MM.1S (cell line): ENCODE results near the gene AHRR.
"Not testable (repeated sequence)": the region's sequence is repeated elsewhere in the genome, so short reads cannot be mapped to it uniquely, and the experiment has no call there.

ENCODE experiments used
- DNase-seq: peaks from one replicate; pipeline ENCODE4 v3.0.0-alpha.2; 2015
- H2AFZ ChIP-seq: fragments of 300-600 bp; sonication (generic); 2 replicates; pipeline ENCODE4 v1.6.0; 2016; ENCODE audit warnings: antibody characterized with exemption, low read length
- H3F3A ChIP-seq: fragments of 300-600 bp; sonication (generic); 2 replicates; pipeline ENCODE4 v1.6.1; 2016; ENCODE audit warnings: mild to moderate bottlenecking, antibody characterized with exemption, low read length, moderate library complexity, mixed read lengths; ENCODE audit not compliant: insufficient read depth
- H3K27ac ChIP-seq: fragments of 300-600 bp; sonication (generic); 2 replicates; pipeline ENCODE4 v1.5.1; 2016; ENCODE audit warnings: mild to moderate bottlenecking, low read length
- H3K27me3 ChIP-seq: fragments of 300-600 bp; sonication (generic); replicated peaks from 2 replicates; pipeline ENCODE4 v1.6.0; 2016; ENCODE audit warnings: low read length; ENCODE audit not compliant: insufficient read depth
- H3K36me3 ChIP-seq: fragments of 300-600 bp; sonication (generic); replicated peaks from 2 replicates; pipeline ENCODE4 v1.6.1; 2016; ENCODE audit warnings: mild to moderate bottlenecking, low read length, mixed read lengths; ENCODE audit not compliant: insufficient read depth
- H3K4me1 ChIP-seq: fragments of 300-600 bp; sonication (generic); 2 replicates; pipeline ENCODE4 v1.6.1; 2016; ENCODE audit warnings: low read length, mixed read lengths
- H3K4me2 ChIP-seq: fragments of 300-600 bp; sonication (generic); 2 replicates; pipeline ENCODE4 v1.6.0; 2016; ENCODE audit warnings: low read depth, low read length
- H3K4me3 ChIP-seq: fragments of 300-600 bp; sonication (generic); 2 replicates; pipeline ENCODE4 v1.5.1; 2016; ENCODE audit warnings: low read length, mixed read lengths
- H3K79me2 ChIP-seq: fragments of 300-600 bp; sonication (generic); 2 replicates; pipeline ENCODE4 v1.6.1; 2016; ENCODE audit warnings: mixed run types, low read length, mixed read lengths
- H3K9ac ChIP-seq: fragments of 300-600 bp; sonication (generic); 2 replicates; pipeline ENCODE4 v1.6.1; 2016; ENCODE audit warnings: low read length, mixed read lengths
- H3K9me2 ChIP-seq: fragments of 300-600 bp; sonication (generic); replicated peaks from 2 replicates; pipeline ENCODE4 v1.6.1; 2016; ENCODE audit warnings: mild to moderate bottlenecking, low read length, mixed read lengths; ENCODE audit not compliant: insufficient read depth
- H3K9me3 ChIP-seq: fragments of 300-600 bp; sonication (generic); replicated peaks from 2 replicates; pipeline ENCODE4 v1.6.1; 2016; ENCODE audit warnings: mild to moderate bottlenecking, low read length, mixed read lengths; ENCODE audit not compliant: insufficient read depth
- H4K20me1 ChIP-seq: fragments of 300-600 bp; sonication (generic); 2 replicates; pipeline ENCODE4 v1.6.1; 2016; ENCODE audit warnings: mild to moderate bottlenecking, low read length, moderate library complexity, mixed read lengths; ENCODE audit not compliant: insufficient read depth
- EZH2 ChIP-seq: fragments of 300-600 bp; sonication (generic); optimal IDR thresholded peaks from 2 replicates; pipeline ENCODE3; 2017; ENCODE audit warnings: low read depth, mild to moderate bottlenecking, antibody characterized with exemption, low read length, mixed read lengths
- EZH2phosphoT487 ChIP-seq: fragments of 300-600 bp; sonication (generic); IDR thresholded peaks from 2 replicates; pipeline ENCODE4 v1.6.1; 2018; ENCODE audit warnings: antibody characterized with exemption, low read length
- TF ChIP-seq, protein P1 (sequence below): fragments of 300-600 bp; sonication (generic); IDR thresholded peaks from 2 replicates; pipeline ENCODE4 v1.5.1; 2016; ENCODE audit warnings: antibody characterized with exemption, low read length, mixed read lengths

The AHRR gene

DNA sequence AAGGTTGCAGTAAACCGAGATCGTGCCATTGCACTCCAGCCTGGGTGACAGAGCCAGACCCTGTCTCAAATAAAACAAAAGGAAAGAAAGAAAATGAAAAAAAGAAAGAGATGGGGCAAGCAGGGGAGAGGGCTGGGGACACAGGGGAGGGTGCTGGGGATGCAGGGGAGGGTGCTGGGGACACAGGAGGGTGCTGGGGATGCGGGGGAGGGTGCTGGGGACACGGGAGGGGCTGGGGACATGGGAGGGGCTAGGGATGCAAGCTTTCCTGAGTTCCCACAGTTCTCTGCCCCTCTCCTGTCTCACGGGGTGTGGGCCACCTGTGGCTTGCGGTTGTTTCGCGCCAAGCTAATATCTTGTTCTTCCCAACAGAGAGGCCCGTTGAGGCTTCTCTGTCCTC, 42.9 kb upstream of the AHRR start:
- Histone ChIP-seq H3K36me3 (no peaks in the 10 kb centered on the region; the same call in 1 of the 2 replicates), H3K9ac (no peak overlapping the region), H4K20me1 (no peaks in the 10 kb centered on the region; the same call in 1 of the 2 replicates), H3K9me2 (no peaks in the 10 kb centered on the region), H3K9me3 (no peaks in the 10 kb centered on the region), H3K4me1 (no peaks in the 10 kb centered on the region), H3F3A (no peaks in the 10 kb centered on the region), H3K27me3 (no peaks in the 10 kb centered on the region), H3K4me2 (no peak overlapping the region), H2AFZ (no peak overlapping the region), H3K27ac (no peak overlapping the region), H3K4me3 (no peak overlapping the region), H3K79me2 (peaks cover 78% of the 10 kb centered on the region)
- TF ChIP-seq EZH2 (no peak), EZH2phosphoT487 (no peak)
- no peak for DNase-seq

DNA sequence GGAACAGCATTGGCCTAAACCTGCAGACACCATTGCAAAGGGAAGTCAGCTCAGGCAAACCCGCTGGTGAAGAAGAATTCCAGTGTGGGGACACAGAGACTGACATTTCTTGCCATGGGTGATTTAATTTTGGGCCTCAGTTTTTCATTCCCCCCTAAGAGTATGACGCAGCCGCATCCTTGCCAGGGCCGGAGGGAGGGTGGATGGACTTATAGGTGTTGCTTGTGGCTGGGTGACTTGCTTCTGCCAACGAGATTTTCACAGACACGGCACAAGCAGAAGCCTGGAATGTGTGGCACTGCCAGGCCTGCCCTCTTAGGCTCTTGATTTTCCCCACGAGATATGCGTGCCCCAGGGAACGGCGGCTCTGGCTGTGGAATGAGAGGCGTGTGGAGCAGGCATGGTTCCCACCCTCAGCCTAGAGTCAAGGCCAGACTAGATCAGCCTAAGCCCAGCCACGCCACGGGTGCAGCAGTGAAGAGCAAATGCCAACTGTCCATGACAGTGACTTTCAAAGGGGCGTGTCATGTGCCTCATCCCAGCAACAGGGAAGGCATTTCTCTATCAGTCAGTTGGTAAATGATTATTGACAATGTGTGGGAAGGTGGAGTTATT, 42.4 kb upstream of the AHRR start:
- not testable (repeated sequence) for H3K9me2 ChIP-seq, H3K36me3 ChIP-seq, H2AFZ ChIP-seq, H3K9me3 ChIP-seq, H4K20me1 ChIP-seq, H3K4me2 ChIP-seq, H3K27me3 ChIP-seq, H3F3A ChIP-seq, H3K4me1 ChIP-seq, H3K27ac ChIP-seq, H3K9ac ChIP-seq, DNase-seq, H3K4me3 ChIP-seq
- H3K79me2 ChIP-seq = peaks cover 78% of the 10 kb centered on the region

DNA sequence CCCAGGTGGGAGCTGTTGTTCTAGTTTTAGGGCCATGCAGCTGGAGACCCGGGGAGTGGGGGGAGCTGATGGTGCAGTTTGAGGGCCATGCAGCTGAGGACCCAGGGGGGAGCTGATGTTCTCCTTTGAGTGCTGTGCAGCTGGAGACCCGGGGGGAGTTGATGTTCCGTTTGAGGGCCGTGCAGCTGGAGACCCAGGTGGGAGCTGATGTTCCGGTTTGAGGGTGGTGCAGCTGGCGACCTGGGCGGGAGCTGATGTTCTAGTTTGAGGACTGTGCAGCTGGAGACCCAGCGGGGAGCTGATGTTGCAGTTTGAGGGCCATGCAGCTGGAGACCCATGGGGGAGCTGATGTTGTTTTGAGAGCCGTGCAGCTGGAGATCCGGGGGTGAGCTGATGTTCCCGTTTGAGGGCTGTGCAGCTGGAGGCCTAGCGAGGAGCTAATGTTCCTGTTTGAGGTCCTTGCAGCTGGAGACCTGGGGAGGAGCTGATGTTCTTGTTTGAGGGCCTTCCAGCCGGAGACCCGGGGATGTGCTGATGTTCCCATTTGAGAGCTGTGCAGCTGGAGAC, 35.4 kb upstream of the AHRR start:
- Histone ChIP-seq H3K36me3 (no peaks in the 10 kb centered on the region), H4K20me1 (no peaks in the 10 kb centered on the region; the same call in 1 of the 2 replicates), H3K9me3 (no peaks in the 10 kb centered on the region), H2AFZ (no peak overlapping the region), H3K4me1 (no peaks in the 10 kb centered on the region), H3K27me3 (no peaks in the 10 kb centered on the region), H3K9ac (no peak overlapping the region), H3K79me2 (peaks cover 82% of the 10 kb centered on the region), H3K4me3 (no peak overlapping the region), H3K27ac (no peak overlapping the region), H3K9me2 (no peaks in the 10 kb centered on the region), H3K4me2 (no peak overlapping the region), H3F3A (no peaks in the 10 kb centered on the region)
- TF ChIP-seq, protein P1, sequence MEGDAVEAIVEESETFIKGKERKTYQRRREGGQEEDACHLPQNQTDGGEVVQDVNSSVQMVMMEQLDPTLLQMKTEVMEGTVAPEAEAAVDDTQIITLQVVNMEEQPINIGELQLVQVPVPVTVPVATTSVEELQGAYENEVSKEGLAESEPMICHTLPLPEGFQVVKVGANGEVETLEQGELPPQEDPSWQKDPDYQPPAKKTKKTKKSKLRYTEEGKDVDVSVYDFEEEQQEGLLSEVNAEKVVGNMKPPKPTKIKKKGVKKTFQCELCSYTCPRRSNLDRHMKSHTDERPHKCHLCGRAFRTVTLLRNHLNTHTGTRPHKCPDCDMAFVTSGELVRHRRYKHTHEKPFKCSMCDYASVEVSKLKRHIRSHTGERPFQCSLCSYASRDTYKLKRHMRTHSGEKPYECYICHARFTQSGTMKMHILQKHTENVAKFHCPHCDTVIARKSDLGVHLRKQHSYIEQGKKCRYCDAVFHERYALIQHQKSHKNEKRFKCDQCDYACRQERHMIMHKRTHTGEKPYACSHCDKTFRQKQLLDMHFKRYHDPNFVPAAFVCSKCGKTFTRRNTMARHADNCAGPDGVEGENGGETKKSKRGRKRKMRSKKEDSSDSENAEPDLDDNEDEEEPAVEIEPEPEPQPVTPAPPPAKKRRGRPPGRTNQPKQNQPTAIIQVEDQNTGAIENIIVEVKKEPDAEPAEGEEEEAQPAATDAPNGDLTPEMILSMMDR = no peak
- no peak for TF ChIP-seq EZH2
- no peak for TF ChIP-seq EZH2phosphoT487
- no peak for DNase-seq

DNA sequence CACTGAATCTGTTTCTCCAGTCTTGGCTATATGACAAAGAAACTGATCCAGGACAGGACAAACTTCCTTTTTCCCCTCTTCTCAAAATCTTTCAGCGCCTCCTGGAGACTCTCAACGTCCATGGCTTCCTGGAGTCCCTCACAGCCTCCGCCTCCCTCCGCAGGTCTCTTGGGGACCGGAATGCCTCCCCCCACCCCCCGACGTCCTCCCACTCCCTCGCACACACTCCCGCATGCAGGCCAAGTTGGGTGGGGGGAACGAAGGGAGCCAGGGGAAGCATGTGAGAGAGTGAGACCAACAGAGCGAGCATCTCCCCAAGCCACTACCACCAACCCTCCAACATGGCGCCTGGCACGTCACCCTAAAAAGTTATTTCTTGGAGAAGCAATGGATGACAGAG, 31.3 kb upstream of the AHRR start:
- not testable (repeated sequence) for H3K9ac ChIP-seq, H3K36me3 ChIP-seq, H3K4me2 ChIP-seq, DNase-seq, H3K27ac ChIP-seq, H3K4me1 ChIP-seq, H4K20me1 ChIP-seq, H3K9me3 ChIP-seq, H3K9me2 ChIP-seq, H3F3A ChIP-seq, H3K27me3 ChIP-seq, H2AFZ ChIP-seq, H3K4me3 ChIP-seq
- H3K79me2 ChIP-seq = peaks cover 58% of the 10 kb centered on the region

DNA sequence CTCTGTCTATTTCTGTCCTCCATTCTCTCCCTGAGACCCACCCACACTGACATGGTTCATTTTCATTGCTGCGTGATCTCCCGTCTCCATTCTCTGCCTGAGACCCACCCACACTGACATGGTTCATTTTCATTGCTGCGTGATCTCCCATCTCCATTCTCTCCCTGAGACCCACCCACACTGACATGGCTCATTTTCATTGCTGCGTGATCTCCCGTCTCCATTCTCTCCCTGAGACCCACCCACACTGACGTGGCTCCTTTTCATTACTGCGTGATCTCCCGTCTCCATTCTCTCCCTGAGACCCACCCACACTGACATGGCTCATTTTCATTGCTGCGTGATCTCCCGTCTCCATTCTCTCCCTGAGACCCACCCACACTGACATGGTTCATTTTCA, 30.2 kb upstream of the AHRR start:
- H3K79me2 ChIP-seq = peaks cover 46% of the 10 kb centered on the region
- not testable (repeated sequence) for H3K9me2 ChIP-seq, H2AFZ ChIP-seq, H3K4me1 ChIP-seq, H3K36me3 ChIP-seq, H3K9me3 ChIP-seq, H3F3A ChIP-seq, H3K9ac ChIP-seq, H3K27me3 ChIP-seq, H3K27ac ChIP-seq, DNase-seq, H4K20me1 ChIP-seq, H3K4me3 ChIP-seq, H3K4me2 ChIP-seq

DNA sequence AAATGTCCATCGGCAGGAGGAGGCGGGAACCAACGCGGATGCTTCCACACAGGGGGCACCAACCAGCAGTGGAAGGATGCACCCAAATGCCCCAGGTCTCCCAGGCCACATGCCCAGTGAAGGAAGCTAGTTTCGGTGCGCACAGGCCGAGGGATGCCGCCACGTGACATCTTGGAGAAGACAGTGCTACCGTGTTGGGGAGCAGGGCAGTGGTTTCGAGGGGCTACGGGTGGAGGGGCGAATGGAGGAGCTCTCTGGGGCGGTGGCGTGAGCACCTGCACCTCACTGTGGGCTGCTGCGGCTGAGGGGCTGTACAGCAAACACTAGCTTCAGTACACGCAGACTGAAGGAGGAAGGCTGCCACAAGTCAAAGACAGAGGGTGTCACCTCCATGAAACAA, 26.7 kb upstream of the AHRR start:
- not testable (repeated sequence) for H3K9me2 ChIP-seq, H3K36me3 ChIP-seq, H3K27me3 ChIP-seq, H2AFZ ChIP-seq, H3K4me1 ChIP-seq, H3K27ac ChIP-seq, H3K9ac ChIP-seq, H3K4me2 ChIP-seq, H3F3A ChIP-seq, H4K20me1 ChIP-seq, H3K4me3 ChIP-seq, DNase-seq, H3K9me3 ChIP-seq
- H3K79me2 ChIP-seq = peaks cover 26% of the 10 kb centered on the region

DNA sequence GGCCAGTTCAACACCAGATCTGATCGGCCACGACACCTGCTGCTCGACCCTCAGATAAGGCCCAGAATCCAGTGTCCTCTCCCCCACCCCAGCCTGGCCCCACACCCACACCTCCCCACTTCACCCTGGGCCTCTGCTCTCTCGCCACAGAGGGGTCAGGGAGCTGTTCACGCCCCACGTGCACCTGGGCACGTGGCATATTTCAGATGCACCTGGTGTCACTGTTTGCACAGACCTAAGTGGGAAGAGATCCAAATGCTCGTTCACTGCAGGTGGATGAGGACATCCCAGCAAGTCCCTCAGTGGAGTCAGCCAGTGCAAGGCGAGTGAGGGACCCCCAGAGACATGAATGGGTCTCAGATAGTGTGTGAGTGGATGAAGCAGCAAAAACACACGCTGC, 25.3 kb upstream of the AHRR start:
- not testable (repeated sequence) for H3K4me1 ChIP-seq, H3K4me3 ChIP-seq, H3K36me3 ChIP-seq, H3K27me3 ChIP-seq, H2AFZ ChIP-seq, H4K20me1 ChIP-seq, H3K9me2 ChIP-seq, H3F3A ChIP-seq, H3K4me2 ChIP-seq, H3K27ac ChIP-seq, H3K9ac ChIP-seq, H3K9me3 ChIP-seq, DNase-seq
- peaks cover 18% of the 10 kb centered on the region for H3K79me2 ChIP-seq
